Measurements from ENCODE around the gene PDCD11.

DNA sequence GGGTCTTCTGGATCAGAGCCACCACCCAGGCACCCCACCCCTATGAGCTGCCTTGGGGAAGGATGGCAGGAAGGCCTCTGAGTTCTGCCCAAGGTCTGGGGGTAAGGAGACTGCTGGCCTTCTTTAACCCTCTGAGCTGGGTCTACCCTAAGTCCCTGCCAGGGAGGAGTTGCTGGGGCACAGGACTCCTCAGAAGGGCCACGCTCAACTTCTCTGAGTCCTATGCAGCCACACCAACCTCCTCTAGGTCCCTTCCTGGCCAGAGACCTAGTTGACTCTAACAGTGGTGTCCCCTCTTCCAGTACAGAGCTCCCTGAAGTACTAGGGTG, 94.5 kb downstream of the PDCD11 start:
- TF ChIP-seq GATA2 (IDR thresholded peaks at IDR 0.05; ENCODE audit: low read depth, low read length) (no peak), GATA3 (IDR thresholded peaks at IDR 0.05; ENCODE audit: low read depth, low read length) (no peak)

All from SH-SY5Y (cell line).